SK-N-SH (cell line): ENCODE results near the gene CA10. TPM values are rescaled to one million over a fixed set of nuclear protein-coding genes. Genes with fewer than 3 reads are reported as not detected.

ENCODE experiments used
- CTCF ChIA-PET: fragments of 300-600, 350-600 bp; formaldehyde crosslinking; extraction: SDS; loops from one replicate; lab custom pipeline; 2021; lab: Yijun Ruan, JAX
- POLR2A ChIA-PET: fragments of 350-600 bp; sonication (Branson Sonifier 250); formaldehyde crosslinking; extraction: SDS; loops from one replicate; lab custom pipeline; 2020; ENCODE audit warnings: antibody characterized with exemption, inconsistent platforms; lab: Yijun Ruan, JAX
- DNase-seq: peaks from one replicate; pipeline ENCODE4 v3.0.0; 2012
- H2AFZ ChIP-seq: fragments of 200-600 bp; sonication (generic); 2 replicates; pipeline ENCODE4 v1.8.1; 2016; ENCODE audit warnings: antibody characterized with exemption, mild to moderate bottlenecking, low read depth
- H3F3A ChIP-seq: fragments of 200-600 bp; sonication (generic); replicated peaks from 2 replicates; pipeline ENCODE3; 2016; ENCODE audit warnings: antibody characterized with exemption, mild to moderate bottlenecking; ENCODE audit not compliant: insufficient read depth
- H3K27ac ChIP-seq, 2 experiments: fragments of 200-500 bp in 1 of 2; fragments of 200-600 bp in 1 of 2; sonication (Bioruptor generic) in 1 of 2; sonication (generic), shearing (Covaris generic) in 1 of 2; 2 replicates each; pipeline versions ENCODE4 v1.5.1 to v1.6.1; 2014 to 2016; ENCODE audit warnings: low read depth in 2 of 2, inconsistent platforms in 1 of 2, low read length in 1 of 2, mild to moderate bottlenecking in 1 of 2, mixed read lengths in 1 of 2
- H3K27me3 ChIP-seq: fragments of 200-600 bp; sonication (generic), shearing (Covaris generic); 2 replicates; pipeline ENCODE4 v1.6.1; 2016; ENCODE audit warnings: mixed run types; ENCODE audit not compliant: insufficient read depth
- H3K36me3 ChIP-seq, 2 experiments: fragments of 200-500 bp in 1 of 2; fragments of 200-600 bp in 1 of 2; sonication (Bioruptor generic) in 1 of 2; sonication (generic) in 1 of 2; replicated peaks in 1 of 2; 2 replicates each; pipeline versions ENCODE3 to v1.5.1; 2014 to 2016; ENCODE audit warnings: low read length in 1 of 2, mild to moderate bottlenecking in 1 of 2; ENCODE audit not compliant: insufficient read depth in 2 of 2, control insufficient read depth in 1 of 2
- H3K4me1 ChIP-seq, 2 experiments: fragments of 200-500 bp in 1 of 2; fragments of 200-600 bp in 1 of 2; sonication (Bioruptor generic) in 1 of 2; sonication (generic), shearing (Covaris generic) in 1 of 2; 2 replicates each; pipeline versions ENCODE4 v1.5.1 to v1.6.1; 2014 to 2016; ENCODE audit warnings: low read depth in 1 of 2, low read length in 1 of 2, mixed run types in 1 of 2; ENCODE audit not compliant: insufficient read depth in 2 of 2, control insufficient read depth in 1 of 2
- H3K4me2 ChIP-seq: fragments of 200-600 bp; sonication (generic), shearing (Covaris generic); 2 replicates; pipeline ENCODE4 v1.6.1; 2017; ENCODE audit warnings: mixed run types
- H3K4me3 ChIP-seq, 2 experiments: fragments of 200-500 bp in 1 of 2; fragments of 200-600 bp in 1 of 2; sonication (Bioruptor generic) in 1 of 2; sonication (generic), shearing (Covaris generic) in 1 of 2; 2 replicates each; pipeline versions ENCODE4 v1.5.1 to v1.8.1; 2014 to 2016; ENCODE audit warnings: low read depth in 2 of 2, inconsistent platforms in 1 of 2, low read length in 1 of 2, mild to moderate bottlenecking in 1 of 2, mixed read lengths in 1 of 2, moderate library complexity in 1 of 2
- H3K79me2 ChIP-seq: fragments of 200-600 bp; sonication (generic); 2 replicates; pipeline ENCODE4 v1.8.1; 2017; ENCODE audit warnings: mild to moderate bottlenecking; ENCODE audit not compliant: insufficient read depth
- H3K9ac ChIP-seq: fragments of 200-600 bp; sonication (generic); 2 replicates; pipeline ENCODE4 v1.6.1; 2017; ENCODE audit warnings: mixed run types
- H3K9me2 ChIP-seq: fragments of 200-600 bp; sonication (generic); 2 replicates; pipeline ENCODE4 v1.6.1; 2017; ENCODE audit warnings: mixed run types
- H3K9me3 ChIP-seq: fragments of 200-600 bp; sonication (generic); 2 replicates; pipeline ENCODE4 v1.6.1; 2017; ENCODE audit warnings: mixed run types, mild to moderate bottlenecking, moderate library complexity
- H4K20me1 ChIP-seq: fragments of 200-600 bp; sonication (generic); 2 replicates; pipeline ENCODE4 v1.6.1; 2017; ENCODE audit warnings: mild to moderate bottlenecking, mixed run types; ENCODE audit not compliant: insufficient read depth
- CHD2 ChIP-seq: fragments of 150-350 bp; IDR thresholded peaks from 2 replicates; pipeline ENCODE4 v1.6.1; 2018; ENCODE audit warnings: low read length; ENCODE audit not compliant: partially characterized antibody
- GABPA ChIP-seq: IDR thresholded peaks from 2 replicates; pipeline ENCODE4 v1.4.0; 2012; ENCODE audit warnings: low read depth, mild to moderate bottlenecking
- IRF3 ChIP-seq: fragments of 150-350 bp; IDR thresholded peaks from 2 replicates; pipeline ENCODE4 v1.6.1; 2016; ENCODE audit warnings: mild to moderate bottlenecking, low read depth, low read length
- MAX ChIP-seq: IDR thresholded peaks from 2 replicates; pipeline ENCODE4 v1.4.0; 2012; ENCODE audit warnings: low read depth
- NRF1 ChIP-seq: IDR thresholded peaks from 2 replicates; pipeline ENCODE4 v1.6.1; 2012; ENCODE audit warnings: low read depth, mild to moderate bottlenecking, low read length
- PBX3 ChIP-seq: IDR thresholded peaks from 2 replicates; pipeline ENCODE4; 2012
- RAD21 ChIP-seq: IDR thresholded peaks from 2 replicates; pipeline ENCODE4 v1.6.1; 2012; ENCODE audit warnings: mild to moderate bottlenecking, low read length
- SIN3A ChIP-seq: IDR thresholded peaks from 2 replicates; pipeline ENCODE4 v1.6.1; 2012; ENCODE audit warnings: low read depth, mild to moderate bottlenecking, low read length, moderate library complexity, borderline replicate concordance
- SMC3 ChIP-seq: IDR thresholded peaks from 2 replicates; pipeline ENCODE4 v1.6.1; 2012; ENCODE audit warnings: low read depth, low read length, improper control_type of control experiment
- ZBTB33 ChIP-seq: IDR thresholded peaks from 2 replicates; pipeline ENCODE4 v1.4.0; 2012; ENCODE audit warnings: low read depth, borderline replicate concordance
- WGBS: methylation state at CpG from one replicate; pipeline ENCODE4 v1.1.6; 2017; ENCODE audit warnings: low lambda C conversion rate; 5-methylcytosine and 5-hydroxymethylcytosine counted together
- polyA plus RNA-seq, 3 experiments: library from polyadenylated mRNA; depleted of rRNA; stranded (reverse); fragments of >200 nt; gene quantifications; 2 replicates each; pipeline ENCODE4 v1.2.3, GENCODE V29; 2012

CA10 gene
- polyA plus RNA-seq, 1 of the 3 experiments (the other 2 are of a cell fraction), result not detected

- TF ChIP-seq IRF3 (no peak), GABPA (no peak), ZBTB33 (no peak), SIN3A (no peak), CHD2 (no peak), NRF1 (no peak), RAD21 (no peak), MAX (no peak), PBX3 (no peak)
Observed at GRCh38 chr17:52143542-52143941, 15.0 kb downstream of the CA10 start (continued).

- TF ChIP-seq PBX3 (no peak), SMC3 (no peak)
- TF ChIP-seq, all 33 proteins: peak for 0
- Histone ChIP-seq H3K36me3 (no peaks in the 10 kb centered on the region), H4K20me1 (no peaks in the 10 kb centered on the region), H3K4me1 (no peaks in the 10 kb centered on the region), H3K4me3 (no peak overlapping the region), H3K79me2 (no peaks in the 10 kb centered on the region), H3K4me2 (no peak overlapping the region), H3K27ac (no peak overlapping the region), H3K27me3 (no peaks in the 10 kb centered on the region), H3K9me2 (no peaks in the 10 kb centered on the region), H3K9me3 (no peaks in the 10 kb centered on the region), H3F3A (no peaks in the 10 kb centered on the region), H3K9ac (no peak overlapping the region), H2AFZ (no peak overlapping the region)
- CTCF ChIA-PET, result interaction anchor here (0.7 to 1.4 kb wide), 4 partner anchors 8 to 290 kb away, joined by 3 to 5 read pairs (median 4); partner anchors contain the start of gene CA10
- 37% methylated on average over 3 of the region's 3 CpGs for WGBS
- POLR2A ChIA-PET, result no interaction called here
- DNase-seq, result no peak
Observed at GRCh38 chr17:52140601-52141000, 17.9 kb downstream of the CA10 start.
